IPS-NIHi7 (cell line): ENCODE results near the gene SSBP2.
"Not testable (repeated sequence)": the region's sequence is repeated elsewhere in the genome, so short reads cannot be mapped to it uniquely, and the experiment has no call there.

ENCODE experiments used
- DNase-seq: peaks from one replicate; pipeline ENCODE4 v3.0.0; 2012; ENCODE audit warnings: mixed read lengths; ENCODE audit errors: extremely low spot score

Gene SSBP2

GRCh38 chr5:81592085-81592484 is 158.8 kb downstream of the SSBP2 start:
- DNase-seq, result not testable (repeated sequence)

DNA sequence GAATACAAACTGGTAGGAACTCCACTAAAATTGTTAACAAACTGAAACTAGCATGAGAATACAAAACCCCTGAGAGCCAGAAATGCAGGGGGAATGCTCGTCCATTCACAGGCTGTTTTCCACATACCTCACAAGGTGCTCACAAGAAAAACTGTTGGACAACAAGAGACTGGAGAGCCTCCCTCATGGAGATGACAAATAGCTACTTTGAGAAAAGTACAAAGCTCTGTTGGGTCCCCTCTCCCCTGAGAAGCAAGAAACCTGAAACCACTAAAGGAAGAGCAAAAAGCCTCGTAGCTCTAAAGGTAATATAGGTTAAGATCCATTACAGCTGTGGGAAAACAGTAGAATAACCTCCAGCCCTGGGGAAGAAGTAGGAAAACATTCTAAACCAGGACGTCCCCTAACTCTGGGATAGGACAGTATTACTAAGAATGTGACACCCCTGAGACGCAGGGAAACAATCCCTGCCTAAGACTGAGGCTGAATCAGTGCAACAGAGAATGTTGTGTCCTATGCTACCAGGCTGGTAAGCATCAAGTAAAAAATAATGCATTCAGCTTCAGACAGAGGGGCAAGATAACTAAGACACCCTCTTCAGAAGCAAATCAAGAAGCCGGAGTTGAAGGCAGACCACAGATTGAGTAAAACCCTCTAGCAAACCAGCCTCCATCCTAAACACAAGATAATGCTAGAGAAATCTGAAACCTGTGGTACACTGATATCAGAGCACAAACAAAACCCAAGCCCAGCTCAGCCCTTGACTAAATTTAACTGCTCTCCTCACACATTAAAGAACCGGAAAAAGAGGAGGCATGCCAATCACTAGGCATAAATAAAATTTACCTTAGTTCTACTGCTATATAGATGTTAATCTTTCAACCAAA is 160.2 kb downstream of the SSBP2 start:
- peak; percentile 14 for DNase-seq

DNA sequence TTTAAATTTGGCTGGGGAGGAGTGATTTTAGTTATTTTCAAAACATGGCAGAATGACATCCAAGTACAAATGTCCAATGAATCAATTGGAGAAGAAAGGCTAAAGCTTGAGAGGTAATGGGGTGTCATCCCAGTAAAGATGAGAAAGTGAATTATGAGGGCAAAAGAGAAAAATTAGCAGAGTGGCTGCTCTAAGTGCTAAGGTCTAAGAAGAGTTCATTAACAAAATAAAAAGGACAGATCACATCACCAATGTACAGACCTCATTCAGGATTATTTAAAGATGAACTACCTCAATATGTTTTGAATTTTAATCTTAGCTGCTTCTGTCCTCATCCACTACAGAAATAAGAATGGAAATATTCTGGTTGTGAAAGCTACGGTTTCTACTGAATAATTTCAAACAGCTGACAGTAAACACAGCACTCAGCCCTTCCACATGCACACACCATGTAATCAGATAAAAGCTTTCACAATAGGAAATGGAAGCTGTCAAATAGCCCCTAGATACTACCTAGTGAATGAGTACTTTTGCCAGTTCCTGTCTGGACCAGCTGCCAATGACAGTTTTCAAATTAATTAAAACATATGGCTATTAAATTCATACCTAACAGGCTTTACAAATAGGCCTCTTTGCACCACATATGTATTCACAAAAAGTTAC is 171.5 kb downstream of the SSBP2 start:
- DNase-seq, result no peak

DNA sequence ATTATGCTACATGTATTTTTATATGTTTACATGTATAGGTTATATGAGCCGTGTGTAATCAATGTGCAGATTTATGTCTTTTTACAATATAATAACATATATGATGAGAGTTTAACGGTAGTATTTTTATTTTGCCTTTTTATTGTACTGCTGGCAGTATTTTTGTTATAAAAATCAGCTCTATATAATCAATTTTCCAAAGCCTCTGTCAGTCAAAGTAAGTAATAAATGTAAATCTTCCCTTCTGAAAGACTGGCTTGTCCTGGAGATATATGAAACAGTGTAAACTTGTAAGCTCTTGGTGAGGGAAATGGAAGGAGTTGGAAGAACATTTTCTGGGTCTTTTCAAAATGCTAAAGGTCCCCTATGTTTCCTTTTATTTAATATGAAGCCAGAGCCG is 173.8 kb downstream of the SSBP2 start:
- no peak for DNase-seq

DNA sequence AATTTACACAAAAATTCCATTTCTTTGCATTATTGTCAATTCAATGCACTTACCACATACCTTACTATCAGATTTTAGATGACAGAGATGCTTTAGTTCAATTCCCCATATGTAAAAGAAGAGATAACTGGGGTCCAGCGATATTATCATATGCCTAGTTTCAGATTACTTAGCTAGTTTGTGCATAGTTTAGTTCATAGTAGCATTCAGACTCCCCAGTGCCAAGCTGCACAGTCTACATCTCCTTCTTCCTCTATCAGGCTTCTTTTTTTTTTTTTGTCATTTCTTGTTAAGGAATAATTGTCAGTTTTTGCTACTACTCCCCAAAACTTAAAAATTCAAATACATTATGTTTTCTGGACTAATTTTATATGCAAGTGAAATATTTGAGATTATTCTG is 175.0 kb downstream of the SSBP2 start:
- DNase-seq, result no peak

- DNase-seq, result no peak
Observed at GRCh38 chr5:81572201-81572600, 178.7 kb downstream of the SSBP2 start.

DNA sequence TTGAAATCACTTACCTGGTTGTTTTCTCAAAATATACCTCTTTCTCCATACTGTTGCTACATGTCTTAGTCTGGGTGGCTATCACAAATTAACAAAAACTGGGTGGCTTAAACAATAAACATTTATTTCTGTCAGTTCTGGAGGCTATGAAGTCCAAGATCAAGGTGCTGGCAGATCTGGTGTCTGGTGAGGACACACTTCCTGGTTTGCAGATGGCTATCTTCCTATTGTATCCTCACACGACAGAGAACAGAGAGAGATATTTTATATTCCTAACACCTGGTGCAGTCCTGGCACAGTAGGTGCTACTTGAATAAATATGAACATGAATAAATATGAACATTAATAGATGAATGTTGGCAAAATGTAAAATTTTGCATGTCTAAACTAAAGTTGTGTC is 192.7 kb downstream of the SSBP2 start:
- DNase-seq, result no peak

DNA sequence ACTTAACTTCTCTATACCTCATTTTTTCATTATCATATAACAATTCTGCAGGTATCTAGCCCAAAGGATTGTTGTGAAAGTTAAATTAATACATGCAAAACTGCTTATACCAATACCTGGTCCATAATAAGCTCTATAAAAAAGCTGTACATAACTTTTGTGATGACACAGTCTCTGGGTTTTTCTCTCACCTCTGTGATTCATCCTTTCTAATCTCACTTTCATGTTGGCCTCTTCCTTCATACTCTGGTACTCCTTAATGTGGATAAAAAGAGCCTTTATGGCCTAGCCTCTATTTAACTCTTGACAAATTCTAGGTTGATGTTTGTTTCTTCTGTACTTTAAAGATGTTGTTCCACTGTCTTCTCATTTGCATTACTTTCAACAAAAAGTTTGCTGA is 194.1 kb downstream of the SSBP2 start:
- DNase-seq, result no peak

DNA sequence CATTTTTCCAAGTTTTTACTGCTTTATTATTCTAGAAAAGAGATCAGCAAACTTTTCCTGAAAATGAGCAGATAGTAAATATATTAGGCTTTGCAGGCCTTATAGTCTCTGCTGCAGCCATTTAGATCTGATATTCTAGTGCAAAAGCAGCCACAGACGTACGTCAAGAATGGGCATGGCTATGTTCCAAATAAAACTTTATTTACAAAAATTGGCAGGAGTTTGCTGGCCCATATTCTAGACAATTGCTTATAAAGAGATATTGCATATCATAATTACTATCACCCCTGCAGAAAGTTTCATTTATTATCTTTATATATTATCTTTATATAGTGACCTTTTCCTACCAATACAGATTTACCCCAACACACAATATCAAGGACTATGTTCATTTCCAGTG is 195.0 kb downstream of the SSBP2 start:
- DNase-seq, result no peak

- no peak for DNase-seq
Observed at GRCh38 chr5:81554647-81555046, 196.2 kb downstream of the SSBP2 start.

DNA sequence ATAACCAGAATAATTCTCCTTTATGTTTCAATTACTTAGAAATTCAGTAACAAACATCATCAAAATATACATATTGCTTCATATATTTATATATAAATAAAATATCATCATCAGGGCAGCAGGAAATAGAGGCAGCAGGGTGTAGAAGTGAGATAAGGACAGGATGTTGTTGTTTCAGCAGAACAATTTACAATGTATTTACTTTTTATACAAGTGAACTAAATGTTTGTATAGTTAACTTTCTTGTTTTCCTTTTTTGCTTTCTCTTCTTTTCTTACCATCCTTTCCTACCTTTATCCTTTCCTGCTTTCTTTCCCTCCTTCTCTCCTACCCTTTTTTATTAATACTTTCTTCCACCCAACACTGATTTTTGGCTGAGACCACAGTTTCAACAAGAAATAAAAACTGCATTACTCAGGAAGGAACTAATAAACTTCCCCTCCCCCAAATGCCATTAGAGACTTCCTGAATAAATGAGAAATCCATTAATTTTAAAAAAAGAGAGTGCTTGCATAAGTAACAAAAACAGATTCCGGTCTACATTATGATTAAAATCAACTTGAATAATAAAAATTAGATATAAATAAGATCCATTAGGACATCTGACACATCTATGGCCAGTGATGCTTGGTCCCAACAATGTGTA is 197.2 kb downstream of the SSBP2 start:
- DNase-seq, result no peak

DNA sequence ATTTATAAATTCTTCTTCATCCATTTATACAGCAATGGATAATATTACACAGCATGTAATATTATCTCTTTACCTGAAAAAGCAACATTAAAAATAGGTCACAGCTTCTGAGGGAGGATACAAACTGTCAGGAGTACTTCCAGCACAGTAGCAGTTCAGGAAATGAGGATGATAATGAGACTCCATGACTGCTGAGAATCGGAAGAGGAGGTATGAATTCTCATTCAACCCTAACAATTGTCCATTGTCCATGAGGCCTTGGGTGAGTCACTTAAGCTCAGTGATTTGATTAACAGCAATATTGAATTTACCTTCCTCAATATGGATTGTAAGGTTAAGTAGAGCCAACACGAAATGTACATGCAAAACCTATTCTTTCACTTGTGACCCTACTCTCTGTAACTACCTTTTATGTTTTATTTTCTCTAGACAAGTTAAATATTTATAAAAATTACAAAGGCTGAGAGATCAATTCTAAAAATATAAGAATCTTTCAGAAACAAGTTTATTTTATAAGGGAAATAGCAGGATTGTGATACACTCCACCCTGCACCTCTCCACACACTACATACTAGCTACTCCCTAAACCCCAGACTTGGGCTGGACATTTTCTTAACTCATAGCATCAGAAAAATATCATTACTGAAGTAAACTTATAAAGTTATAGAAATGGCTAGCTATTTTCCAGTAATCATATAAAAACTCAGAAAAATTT is 197.9 kb downstream of the SSBP2 start:
- DNase-seq, result no peak

DNA sequence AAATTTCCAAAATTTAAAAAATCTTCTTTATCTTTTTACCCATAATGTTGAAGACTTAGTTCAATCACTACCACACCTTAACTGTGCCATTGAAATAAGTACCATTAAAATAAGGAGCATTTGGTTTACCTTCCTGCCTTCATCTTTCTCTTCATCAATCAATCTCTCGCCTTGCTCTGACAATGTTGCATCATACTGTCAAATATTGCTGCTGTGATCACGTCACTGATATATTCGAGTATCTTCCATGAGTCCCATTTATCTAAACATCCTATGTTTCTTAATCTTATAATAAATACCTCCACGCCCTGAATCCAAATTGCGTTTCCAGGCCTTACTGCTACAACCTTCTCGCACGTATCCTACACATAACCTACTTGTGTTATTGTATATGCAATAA is 201.8 kb downstream of the SSBP2 start:
- DNase-seq, result no peak

GRCh38 chr5:81547001-81547400 is 203.9 kb downstream of the SSBP2 start:
- no peak for DNase-seq

DNA sequence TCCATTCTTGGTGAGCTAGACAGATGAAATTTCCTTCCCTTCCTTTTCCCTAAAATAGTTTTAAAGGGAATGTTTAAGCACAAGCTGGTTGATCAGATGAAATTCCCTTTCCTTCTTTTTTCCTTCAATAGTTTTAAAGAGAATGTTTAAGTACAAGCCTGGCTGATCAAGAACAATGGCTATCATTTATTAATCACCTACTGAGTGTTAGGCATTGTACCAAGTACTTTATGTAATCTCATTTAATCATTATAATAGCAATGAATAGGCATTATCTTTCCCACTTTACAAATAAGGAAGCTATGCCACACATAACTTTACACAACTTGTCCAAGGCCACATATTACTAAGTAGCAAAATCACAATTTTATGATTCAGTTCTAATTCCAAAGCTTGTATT is 205.0 kb downstream of the SSBP2 start:
- no peak for DNase-seq

DNA sequence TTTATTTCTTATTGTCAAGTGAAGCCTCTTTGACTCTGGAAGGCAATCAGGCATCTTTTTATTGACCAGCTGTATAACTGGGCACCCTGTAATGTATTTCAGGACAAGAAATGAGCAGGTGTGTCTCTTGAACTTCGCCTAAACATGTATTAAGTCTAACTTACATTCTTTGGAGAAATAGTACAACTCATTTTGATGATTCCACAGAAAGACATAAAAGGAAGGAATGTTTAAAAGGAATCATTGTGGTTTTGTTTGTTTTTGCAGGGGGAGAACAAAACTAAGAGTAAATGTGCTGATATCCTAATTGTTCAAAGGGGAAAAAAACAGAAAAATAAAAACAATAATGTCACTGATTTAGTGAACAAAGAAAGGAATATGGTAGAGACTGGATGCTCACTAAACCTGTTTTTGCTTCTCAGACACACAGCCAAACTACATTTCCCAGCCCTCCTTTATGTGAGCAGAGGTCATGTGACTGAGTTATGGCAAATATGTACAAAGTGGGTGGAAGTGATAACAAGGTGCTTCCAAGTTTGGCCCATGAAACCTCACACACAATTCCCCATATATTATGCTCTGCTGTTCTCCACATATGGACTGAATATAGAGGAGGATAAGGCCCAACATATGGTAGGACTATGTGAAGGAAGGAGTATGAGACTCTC is 206.4 kb downstream of the SSBP2 start:
- no peak for DNase-seq

DNA sequence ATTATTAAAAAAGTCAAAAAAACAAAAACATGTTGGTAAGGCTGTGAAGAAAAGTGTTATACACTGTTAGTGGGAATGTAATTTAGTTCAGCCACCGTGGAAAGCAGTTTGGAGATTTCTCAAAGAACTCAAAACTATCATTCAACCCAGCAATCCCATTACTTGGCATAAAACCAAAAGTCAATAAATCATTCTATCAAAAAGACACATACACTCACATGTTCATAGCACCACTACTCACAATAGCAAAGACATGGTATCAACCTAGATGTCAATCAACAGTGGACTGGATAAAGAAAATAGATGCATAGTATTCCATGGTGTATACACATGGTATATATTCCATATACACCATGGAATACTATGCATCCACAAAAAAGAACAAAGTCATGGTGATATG is 208.7 kb downstream of the SSBP2 start:
- DNase-seq, result no peak

DNA sequence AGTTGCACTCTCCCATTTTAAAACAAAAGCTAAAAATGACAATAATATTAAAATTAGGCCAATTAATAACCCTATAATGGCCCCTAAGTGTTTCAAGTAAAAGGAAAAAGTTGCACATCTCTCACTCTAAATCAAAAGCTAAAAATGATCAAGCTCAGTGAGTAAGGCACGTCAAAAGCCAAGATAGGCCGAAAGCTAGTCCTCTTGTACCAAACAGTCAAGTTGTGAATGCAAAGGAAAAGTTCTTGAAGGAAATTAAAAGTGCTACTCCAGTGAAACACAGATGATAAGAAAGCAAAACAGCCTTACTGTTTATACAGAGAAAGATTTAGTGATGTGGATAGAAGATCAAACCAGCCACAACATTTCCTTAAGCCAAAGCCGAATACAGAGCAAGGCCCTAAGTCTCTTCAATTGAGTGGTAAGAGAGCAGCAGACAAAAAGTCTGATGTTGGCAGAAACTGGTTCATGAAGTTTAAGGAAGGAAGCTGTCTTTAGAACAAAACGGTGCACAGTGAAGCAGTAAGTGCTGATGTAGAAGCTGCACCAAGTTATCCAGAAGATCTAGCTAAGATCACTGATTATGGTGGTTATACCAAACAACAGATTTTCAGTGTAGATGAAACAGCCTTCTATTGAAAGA is 212.9 kb downstream of the SSBP2 start:
- no peak for DNase-seq

DNA sequence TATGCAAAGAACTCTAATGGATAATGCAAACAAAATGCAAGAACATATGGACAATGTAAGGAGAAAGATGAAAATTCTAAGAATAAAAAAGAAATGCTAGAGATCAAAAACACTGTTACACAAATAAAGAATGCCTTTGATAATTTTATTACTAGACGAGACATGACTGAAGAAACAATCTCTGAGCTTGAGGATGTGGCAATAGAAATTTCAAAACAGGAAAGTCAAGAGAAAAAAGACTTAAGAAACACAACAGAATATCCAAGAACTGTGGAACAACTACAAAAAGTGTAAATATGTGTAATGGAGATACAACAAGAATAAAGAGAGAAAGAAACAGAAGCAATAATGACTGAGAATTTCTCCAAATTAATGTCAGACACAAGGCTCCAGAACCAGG is 216.5 kb downstream of the SSBP2 start:
- DNase-seq, result no peak

GRCh38 chr5:81533629-81534405 is 217.1 kb downstream of the SSBP2 start:
- no peak for DNase-seq
